Neural cell (in vitro differentiated cells): Measurements from ENCODE around the gene MACF1. TPM values are rescaled to one million over a fixed set of nuclear protein-coding genes. Genes with fewer than 3 reads are reported as not detected.

Experiments used
- H2AFZ ChIP-seq: fragments of 200-600, 300-800 bp; sonication (generic), shearing (Covaris generic); 2 replicates; pipeline ENCODE4 v1.6.0; 2014; ENCODE audit warnings: low read depth, mild to moderate bottlenecking, antibody characterized with exemption, low read length, moderate library complexity
- H3F3A ChIP-seq: fragments of 200-600 bp; shearing (Covaris generic); 2 replicates; pipeline ENCODE4 v1.6.1; 2016; ENCODE audit warnings: mild to moderate bottlenecking, moderate library complexity, mixed read lengths, antibody characterized with exemption, low read length; ENCODE audit not compliant: insufficient read depth, poor library complexity, severe bottlenecking
- H3K27ac ChIP-seq: fragments of 200-600, 300-800 bp; sonication (generic), shearing (Covaris generic); 2 replicates; pipeline ENCODE4 v1.5.1; 2014; ENCODE audit warnings: mild to moderate bottlenecking, low read length, moderate library complexity
- H3K27me3 ChIP-seq: fragments of 300-800, 200-600 bp; sonication (generic), shearing (Covaris generic); 2 replicates; pipeline ENCODE4 v1.6.0; 2014; ENCODE audit warnings: mild to moderate bottlenecking, low read depth, low read length, moderate library complexity; ENCODE audit not compliant: insufficient read depth
- H3K36me3 ChIP-seq: fragments of 300-800, 200-600 bp; sonication (generic), shearing (Covaris generic); 2 replicates; pipeline ENCODE4 v1.5.1; 2014; ENCODE audit warnings: mild to moderate bottlenecking, antibody characterized with exemption, low read length, moderate library complexity; ENCODE audit not compliant: insufficient read depth
- H3K4me2 ChIP-seq: fragments of 300-800, 200-600 bp; sonication (generic), shearing (Covaris generic); 2 replicates; pipeline ENCODE4 v1.6.0; 2014; ENCODE audit warnings: mild to moderate bottlenecking, low read length
- H3K4me3 ChIP-seq: fragments of 300-800, 200-600 bp; sonication (generic), shearing (Covaris generic); 2 replicates; pipeline ENCODE4 v1.5.1; 2014; ENCODE audit warnings: mild to moderate bottlenecking, low read length, moderate library complexity
- H3K79me2 ChIP-seq: fragments of 200-600 bp; shearing (Covaris generic); replicated peaks from 2 replicates; pipeline ENCODE4 v1.6.0; 2014; ENCODE audit warnings: mild to moderate bottlenecking, low read length, moderate library complexity; ENCODE audit not compliant: insufficient read depth
- H3K9ac ChIP-seq: fragments of 300-800, 200-600 bp; sonication (generic), shearing (Covaris generic); 2 replicates; pipeline ENCODE4 v1.6.1; 2016; ENCODE audit warnings: mild to moderate bottlenecking, low read length, mixed read lengths
- H3K9me2 ChIP-seq: fragments of 200-600 bp; shearing (Covaris generic); 2 replicates; pipeline ENCODE4 v1.6.1; 2016; ENCODE audit warnings: mild to moderate bottlenecking, low read length, mixed read lengths; ENCODE audit not compliant: insufficient read depth
- H3K9me3 ChIP-seq: fragments of 200-600, 300-800 bp; sonication (generic), shearing (Covaris generic); 2 replicates; pipeline ENCODE4 v1.6.1; 2016; ENCODE audit warnings: mild to moderate bottlenecking, mixed run types, low read length, moderate library complexity, mixed read lengths
- H4K20me1 ChIP-seq: fragments of 200-600 bp; shearing (Covaris generic); 2 replicates; pipeline ENCODE4 v1.6.1; 2016; ENCODE audit warnings: mild to moderate bottlenecking, mixed run types; ENCODE audit not compliant: insufficient read depth
- CTCF ChIP-seq: fragments of 450-650 bp; IDR thresholded peaks from 2 replicates; pipeline ENCODE4 v1.5.1; 2014; ENCODE audit warnings: antibody characterized with exemption, mild to moderate bottlenecking, moderate library complexity; ENCODE audit not compliant: poor library complexity, severe bottlenecking
- EP300 ChIP-seq: fragments of 450-650 bp; conservative IDR thresholded peaks from 2 replicates; pipeline ENCODE4 v1.6.1; 2014; ENCODE audit warnings: antibody characterized with exemption, mild to moderate bottlenecking, moderate library complexity; ENCODE audit not compliant: poor library complexity, severe bottlenecking
- EZH2 ChIP-seq: fragments of 200-600, 300-800 bp; shearing (Covaris generic), sonication (generic); IDR thresholded peaks from 2 replicates; pipeline ENCODE4 v1.6.1; 2014; ENCODE audit warnings: antibody characterized with exemption, low read length, borderline replicate concordance, mild to moderate bottlenecking; ENCODE audit not compliant: insufficient read depth, poor library complexity, severe bottlenecking
- MXI1 ChIP-seq: fragments of 450-650 bp; conservative IDR thresholded peaks from 2 replicates; pipeline ENCODE4 v1.6.1; 2014; ENCODE audit warnings: antibody characterized with exemption, mild to moderate bottlenecking; ENCODE audit not compliant: poor library complexity, severe bottlenecking
- POLR2AphosphoS5 ChIP-seq: IDR thresholded peaks from 2 replicates; pipeline ENCODE4 v1.6.1; 2012
- RAD21 ChIP-seq: fragments of 450-650 bp; conservative IDR thresholded peaks from 2 replicates; pipeline ENCODE4 v1.6.1; 2014; ENCODE audit warnings: antibody characterized with exemption, mild to moderate bottlenecking, moderate library complexity
- REST ChIP-seq: IDR thresholded peaks from 2 replicates; pipeline ENCODE4 v1.6.1; 2012; ENCODE audit warnings: borderline replicate concordance
- SMC3 ChIP-seq: fragments of 450-650 bp; conservative IDR thresholded peaks from 2 replicates; pipeline ENCODE4 v1.6.1; 2014; ENCODE audit warnings: antibody characterized with exemption, mild to moderate bottlenecking, moderate library complexity; ENCODE audit not compliant: poor library complexity
- TAF1 ChIP-seq: IDR thresholded peaks from 2 replicates; pipeline ENCODE4 v1.6.1; 2012; ENCODE audit warnings: low read depth
- polyA plus RNA-seq: library from polyadenylated mRNA; depleted of rRNA; stranded (reverse); fragments of >200 nt; gene quantifications from 2 replicates; pipeline ENCODE4 v1.2.3, GENCODE V29; 2014

The MACF1 gene
- polyA plus RNA-seq, 1 donor from 2014 or later = 176 TPM

GRCh38 chr1:39277879-39278278 is 73.4 kb downstream of the MACF1 start:
- H3K36me3 ChIP-seq = no peaks in the 10 kb centered on the region
- TF ChIP-seq MXI1 (no peak), POLR2AphosphoS5 (no peak), SMC3 (no peak), CTCF (no peak), TAF1 (no peak), EZH2 (no peak), REST (no peak)
- H3K9me2 ChIP-seq = no peaks in the 10 kb centered on the region
- H3K4me2 ChIP-seq = no peak overlapping the region
- H3F3A ChIP-seq = no peaks in the 10 kb centered on the region
- no peak overlapping the region for H3K27ac ChIP-seq
- no peak overlapping the region for H3K4me3 ChIP-seq
- H3K79me2 ChIP-seq = peaks cover 39% of the 10 kb centered on the region
- H2AFZ ChIP-seq = no peak overlapping the region
- H3K9ac ChIP-seq = no peak overlapping the region
- H3K27me3 ChIP-seq = no peaks in the 10 kb centered on the region
- no peaks in the 10 kb centered on the region for H4K20me1 ChIP-seq
- no peaks in the 10 kb centered on the region for H3K9me3 ChIP-seq

GRCh38 chr1:39282537-39283216 is 78.2 kb downstream of the MACF1 start:
- Histone ChIP-seq H3F3A (no peaks in the 10 kb centered on the region), H3K9me3 (no peaks in the 10 kb centered on the region), H3K27ac (no peak overlapping the region), H4K20me1 (no peaks in the 10 kb centered on the region), H3K9me2 (no peaks in the 10 kb centered on the region), H3K36me3 (peaks cover 11% of the 10 kb centered on the region), H3K4me2 (no peak overlapping the region), H2AFZ (no peak overlapping the region), H3K4me3 (no peak overlapping the region), H3K79me2 (peaks cover 12% of the 10 kb centered on the region), H3K27me3 (no peaks in the 10 kb centered on the region), H3K9ac (no peak overlapping the region)
- TF ChIP-seq REST = no peak
- TF ChIP-seq RAD21 = no peak
- no peak for TF ChIP-seq TAF1
- no peak for TF ChIP-seq POLR2AphosphoS5
- no peak for TF ChIP-seq MXI1
- TF ChIP-seq EZH2 = no peak
- TF ChIP-seq EP300 = no peak
- TF ChIP-seq SMC3 = no peak
- no peak for TF ChIP-seq CTCF
